GM19099 (cell line): ENCODE measurements around the gene SLC6A3.

ENCODE experiments used
- POLR2A ChIP-seq: IDR thresholded peaks from 3 replicates; pipeline ENCODE4 v1.6.1; 2011; ENCODE audit warnings: low read depth; ENCODE audit not compliant: insufficient read length; ENCODE audit errors: extremely low read depth

SLC6A3 gene

GRCh38 chr5:1400211-1400855 is 44.9 kb downstream of the SLC6A3 start:
- no peak for TF ChIP-seq POLR2A

GRCh38 chr5:1399737-1400136 is 45.5 kb downstream of the SLC6A3 start:
- no peak for TF ChIP-seq POLR2A

- TF ChIP-seq POLR2A, result no peak
Measured at GRCh38 chr5:1396293-1396816, 48.9 kb downstream of the SLC6A3 start.

- no peak for TF ChIP-seq POLR2A
Measured at GRCh38 chr5:1394881-1395860, 50.1 kb downstream of the SLC6A3 start.

GRCh38 chr5:1393571-1394501 is 51.4 kb downstream of the SLC6A3 start:
- TF ChIP-seq POLR2A, result no peak

GRCh38 chr5:1392801-1393565 is 52.3 kb downstream of the SLC6A3 start:
- TF ChIP-seq POLR2A, result no peak

GRCh38 chr5:1392261-1392660 is 53.0 kb downstream of the SLC6A3 start:
- TF ChIP-seq POLR2A, result no peak

- TF ChIP-seq POLR2A, result no peak
Measured at GRCh38 chr5:1391691-1392090, 53.5 kb downstream of the SLC6A3 start.

GRCh38 chr5:1390861-1391600 is 54.2 kb downstream of the SLC6A3 start:
- TF ChIP-seq POLR2A, result no peak

GRCh38 chr5:1390333-1390732 is 54.9 kb downstream of the SLC6A3 start:
- no peak for TF ChIP-seq POLR2A

GRCh38 chr5:1388383-1388967 is 56.8 kb downstream of the SLC6A3 start:
- TF ChIP-seq POLR2A, result no peak

GRCh38 chr5:1387876-1388275 is 57.4 kb downstream of the SLC6A3 start:
- TF ChIP-seq POLR2A, result no peak
